ENCODE results near the gene DNAJA2. TPM values are rescaled to one million over a fixed set of nuclear protein-coding genes. Genes with fewer than 3 reads are reported as not detected.

The DNAJA2 gene
- total RNA-seq, 1 experiment from 2014 or later: 101 TPM

DNA sequence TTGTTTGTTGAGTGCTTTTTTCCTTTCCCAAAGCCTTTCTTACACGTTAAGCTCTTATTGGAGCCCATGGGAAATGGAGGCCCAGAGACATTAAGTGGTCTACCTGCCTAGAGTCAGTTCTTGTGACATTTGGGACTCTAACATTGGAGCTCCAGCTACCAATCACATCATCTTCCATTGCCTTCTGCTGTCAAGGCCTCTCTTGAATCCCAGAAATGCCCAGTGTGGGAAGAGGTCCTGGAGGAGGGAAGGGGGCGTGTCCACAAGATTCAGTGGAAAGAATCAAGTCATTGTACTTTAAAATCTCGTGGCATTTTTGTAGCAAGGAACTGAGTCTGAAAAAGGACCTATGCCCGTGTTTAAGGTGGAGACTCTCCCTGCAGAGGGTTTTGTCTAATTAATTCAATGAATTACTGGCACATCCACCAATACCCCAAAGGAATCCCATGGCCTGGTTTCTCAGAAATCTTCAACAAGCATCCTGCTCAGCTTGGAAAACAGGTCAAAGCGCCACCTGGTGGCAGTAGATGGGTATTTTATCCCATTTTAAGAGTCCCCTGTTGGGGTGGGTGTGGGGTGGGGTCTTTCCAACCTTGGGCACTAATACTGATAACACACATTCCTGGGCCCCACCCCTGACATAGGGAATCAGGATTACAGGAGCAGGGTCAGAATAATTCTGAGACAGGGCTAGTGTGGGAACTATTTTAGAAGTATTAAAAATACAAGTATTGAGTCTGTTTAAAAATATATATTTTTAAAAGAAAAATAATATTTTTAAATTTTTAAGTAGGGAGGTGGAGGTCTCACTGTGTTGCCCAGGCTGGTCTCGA lies 64.7 kb downstream of the DNAJA2 start:
- Mint-ChIP-seq H3K4me3 (no peak overlapping the region), H3K4me1 (peaks cover 6% of the 10 kb centered on the region; the same call in 1 of the 2 replicates), H3K27me3 (ENCODE audit: low read depth) (no peaks in the 10 kb centered on the region), H3K27ac (peak overlapping the region; percentile 59), H3K9me3 (no peaks in the 10 kb centered on the region), H3K36me3 (peaks cover 43% of the 10 kb centered on the region)
- ChIA-PET CTCF (interaction anchor here (0.6 to 8.8 kb wide), 37 partner anchors 9 to 1308 kb away, joined by 3 to 146 read pairs (median 5); partner anchors contain the start of genes GPT2 and ORC6), POLR2A (interaction anchor here (0.6 to 1.4 kb wide), 4 partner anchors 25 to 66 kb away, joined by 3 read pairs; partner anchors contain the start of gene GPT2)
- ATAC-seq: peak; percentile 82
- peak; percentile 81 for DNase-seq (ENCODE audit: low spot score)
- TF ChIP-seq HMGA2 (CRISPR knock-in tag; IDR thresholded peaks at IDR 0.05) (peak; percentile 43; the same call in 1 of the 2 replicates), SP1 (CRISPR knock-in tag; conservative IDR thresholded peaks at IDR 0.05) (no peak), TCF7 (CRISPR knock-in tag; IDR thresholded peaks at IDR 0.05; ENCODE audit: low read depth) (no peak), CTCF (IDR thresholded peaks at IDR 0.05) (peak; percentile 89)

GRCh38 chr16:46907061-46907774 lies 66.3 kb downstream of the DNAJA2 start:
- no peaks in the 10 kb centered on the region for H3K9me3 Mint-ChIP-seq
- ChIA-PET POLR2A (interaction anchor here (0.6 to 1.4 kb wide), 3 partner anchors 10 to 55 kb away, joined by 3 to 5 read pairs (median 3); no protein-coding TSS in a partner anchor), CTCF (interaction anchor here (3.0 to 8.8 kb wide), 3 partner anchors 22 to 234 kb away, joined by 13 to 146 read pairs (median 30); partner anchors contain the start of gene GPT2)
- TF ChIP-seq GRHL2 (CRISPR knock-in tag; IDR thresholded peaks at IDR 0.05; ENCODE audit: insufficient replicate concordance, severe bottlenecking) (no peak), GABPB1 (CRISPR knock-in tag; IDR thresholded peaks at IDR 0.05) (no peak), CBFB (CRISPR knock-in tag; IDR thresholded peaks at IDR 0.05; ENCODE audit: low read depth) (no peak), E2F5 (CRISPR knock-in tag; IDR thresholded peaks at IDR 0.05) (no peak), ESRRA (CRISPR knock-in tag; IDR thresholded peaks at IDR 0.05; ENCODE audit: borderline replicate concordance) (no peak), MYBL2 (CRISPR knock-in tag; IDR thresholded peaks at IDR 0.05) (no peak)
- TF ChIP-seq, protein P1, sequence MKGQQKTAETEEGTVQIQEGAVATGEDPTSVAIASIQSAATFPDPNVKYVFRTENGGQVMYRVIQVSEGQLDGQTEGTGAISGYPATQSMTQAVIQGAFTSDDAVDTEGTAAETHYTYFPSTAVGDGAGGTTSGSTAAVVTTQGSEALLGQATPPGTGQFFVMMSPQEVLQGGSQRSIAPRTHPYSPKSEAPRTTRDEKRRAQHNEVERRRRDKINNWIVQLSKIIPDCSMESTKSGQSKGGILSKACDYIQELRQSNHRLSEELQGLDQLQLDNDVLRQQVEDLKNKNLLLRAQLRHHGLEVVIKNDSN (CRISPR knock-in tag; IDR thresholded peaks at IDR 0.05): no peak
- TF ChIP-seq, protein P2, sequence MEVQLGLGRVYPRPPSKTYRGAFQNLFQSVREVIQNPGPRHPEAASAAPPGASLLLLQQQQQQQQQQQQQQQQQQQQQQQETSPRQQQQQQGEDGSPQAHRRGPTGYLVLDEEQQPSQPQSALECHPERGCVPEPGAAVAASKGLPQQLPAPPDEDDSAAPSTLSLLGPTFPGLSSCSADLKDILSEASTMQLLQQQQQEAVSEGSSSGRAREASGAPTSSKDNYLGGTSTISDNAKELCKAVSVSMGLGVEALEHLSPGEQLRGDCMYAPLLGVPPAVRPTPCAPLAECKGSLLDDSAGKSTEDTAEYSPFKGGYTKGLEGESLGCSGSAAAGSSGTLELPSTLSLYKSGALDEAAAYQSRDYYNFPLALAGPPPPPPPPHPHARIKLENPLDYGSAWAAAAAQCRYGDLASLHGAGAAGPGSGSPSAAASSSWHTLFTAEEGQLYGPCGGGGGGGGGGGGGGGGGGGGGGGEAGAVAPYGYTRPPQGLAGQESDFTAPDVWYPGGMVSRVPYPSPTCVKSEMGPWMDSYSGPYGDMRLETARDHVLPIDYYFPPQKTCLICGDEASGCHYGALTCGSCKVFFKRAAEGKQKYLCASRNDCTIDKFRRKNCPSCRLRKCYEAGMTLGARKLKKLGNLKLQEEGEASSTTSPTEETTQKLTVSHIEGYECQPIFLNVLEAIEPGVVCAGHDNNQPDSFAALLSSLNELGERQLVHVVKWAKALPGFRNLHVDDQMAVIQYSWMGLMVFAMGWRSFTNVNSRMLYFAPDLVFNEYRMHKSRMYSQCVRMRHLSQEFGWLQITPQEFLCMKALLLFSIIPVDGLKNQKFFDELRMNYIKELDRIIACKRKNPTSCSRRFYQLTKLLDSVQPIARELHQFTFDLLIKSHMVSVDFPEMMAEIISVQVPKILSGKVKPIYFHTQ (CRISPR knock-in tag; IDR thresholded peaks at IDR 0.05): no peak
- TF ChIP-seq, protein P3, sequence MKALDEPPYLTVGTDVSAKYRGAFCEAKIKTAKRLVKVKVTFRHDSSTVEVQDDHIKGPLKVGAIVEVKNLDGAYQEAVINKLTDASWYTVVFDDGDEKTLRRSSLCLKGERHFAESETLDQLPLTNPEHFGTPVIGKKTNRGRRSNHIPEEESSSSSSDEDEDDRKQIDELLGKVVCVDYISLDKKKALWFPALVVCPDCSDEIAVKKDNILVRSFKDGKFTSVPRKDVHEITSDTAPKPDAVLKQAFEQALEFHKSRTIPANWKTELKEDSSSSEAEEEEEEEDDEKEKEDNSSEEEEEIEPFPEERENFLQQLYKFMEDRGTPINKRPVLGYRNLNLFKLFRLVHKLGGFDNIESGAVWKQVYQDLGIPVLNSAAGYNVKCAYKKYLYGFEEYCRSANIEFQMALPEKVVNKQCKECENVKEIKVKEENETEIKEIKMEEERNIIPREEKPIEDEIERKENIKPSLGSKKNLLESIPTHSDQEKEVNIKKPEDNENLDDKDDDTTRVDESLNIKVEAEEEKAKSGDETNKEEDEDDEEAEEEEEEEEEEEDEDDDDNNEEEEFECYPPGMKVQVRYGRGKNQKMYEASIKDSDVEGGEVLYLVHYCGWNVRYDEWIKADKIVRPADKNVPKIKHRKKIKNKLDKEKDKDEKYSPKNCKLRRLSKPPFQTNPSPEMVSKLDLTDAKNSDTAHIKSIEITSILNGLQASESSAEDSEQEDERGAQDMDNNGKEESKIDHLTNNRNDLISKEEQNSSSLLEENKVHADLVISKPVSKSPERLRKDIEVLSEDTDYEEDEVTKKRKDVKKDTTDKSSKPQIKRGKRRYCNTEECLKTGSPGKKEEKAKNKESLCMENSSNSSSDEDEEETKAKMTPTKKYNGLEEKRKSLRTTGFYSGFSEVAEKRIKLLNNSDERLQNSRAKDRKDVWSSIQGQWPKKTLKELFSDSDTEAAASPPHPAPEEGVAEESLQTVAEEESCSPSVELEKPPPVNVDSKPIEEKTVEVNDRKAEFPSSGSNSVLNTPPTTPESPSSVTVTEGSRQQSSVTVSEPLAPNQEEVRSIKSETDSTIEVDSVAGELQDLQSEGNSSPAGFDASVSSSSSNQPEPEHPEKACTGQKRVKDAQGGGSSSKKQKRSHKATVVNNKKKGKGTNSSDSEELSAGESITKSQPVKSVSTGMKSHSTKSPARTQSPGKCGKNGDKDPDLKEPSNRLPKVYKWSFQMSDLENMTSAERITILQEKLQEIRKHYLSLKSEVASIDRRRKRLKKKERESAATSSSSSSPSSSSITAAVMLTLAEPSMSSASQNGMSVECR (CRISPR knock-in tag; IDR thresholded peaks at IDR 0.05; ENCODE audit: borderline replicate concordance): no peak
- no peaks in the 10 kb centered on the region for H3K27me3 Mint-ChIP-seq (ENCODE audit: low read depth)
- peaks cover 42% of the 10 kb centered on the region for H3K36me3 Mint-ChIP-seq
- ATAC-seq (no peak), DNase-seq (ENCODE audit: low spot score) (no peak)
- peak overlapping the region; percentile 85 for H3K27ac Mint-ChIP-seq
- H3K4me3 Mint-ChIP-seq: no peak overlapping the region
- peaks cover 6% of the 10 kb centered on the region; the same call in 1 of the 2 replicates for H3K4me1 Mint-ChIP-seq

Data from WTC11 (cell line).